Central memory CD4-positive, alpha-beta T cell (primary cell): ENCODE data around the gene SCARB1.
A peak's percentile ranks its signal among the peaks of the same experiment; 100 is the strongest.

Experiments used
- DNase-seq: peaks from one replicate; pipeline ENCODE4 v3.0.0; 2022

Gene SCARB1

DNA sequence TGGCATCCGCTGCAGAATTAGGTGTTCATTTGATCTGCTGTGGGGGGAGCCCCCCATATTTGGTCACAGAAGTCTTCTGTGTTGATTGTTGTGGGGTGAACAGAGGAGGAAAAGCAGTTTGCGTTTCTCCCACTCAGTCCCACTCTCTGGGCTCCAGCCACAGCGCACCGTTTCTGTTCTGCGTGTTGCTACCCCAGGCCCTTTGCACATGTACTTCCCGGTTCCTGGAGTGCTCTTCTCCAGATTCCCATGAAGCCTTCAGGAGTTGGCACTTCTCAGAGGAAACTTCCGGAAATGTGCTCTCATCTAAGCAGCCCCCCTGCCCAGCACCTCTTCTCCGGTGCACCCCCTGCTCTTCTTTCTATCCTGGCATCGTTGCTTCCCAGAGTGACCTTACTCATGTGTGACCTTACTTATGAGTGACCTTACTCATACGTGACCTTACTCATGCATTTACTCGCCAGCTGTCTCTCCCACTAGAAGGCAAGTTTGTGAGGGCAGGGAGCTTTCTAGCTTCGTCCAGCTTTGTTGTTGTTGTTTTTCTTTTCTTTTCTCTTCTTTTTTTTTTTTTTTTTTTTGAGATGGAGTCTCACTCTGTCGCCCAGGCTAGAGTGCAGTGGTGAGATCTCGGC lies 93.7 kb downstream of the SCARB1 start:
- no peak for DNase-seq

GRCh38 chr12:124769163-124769530 lies 94.5 kb downstream of the SCARB1 start:
- DNase-seq, result no peak

- no peak for DNase-seq
These were observed 95.1 kb downstream of the SCARB1 start for GRCh38 chr12:124768452-124769162.

GRCh38 chr12:124767066-124767821 lies 96.4 kb downstream of the SCARB1 start:
- DNase-seq, result peak; percentile 73

DNA sequence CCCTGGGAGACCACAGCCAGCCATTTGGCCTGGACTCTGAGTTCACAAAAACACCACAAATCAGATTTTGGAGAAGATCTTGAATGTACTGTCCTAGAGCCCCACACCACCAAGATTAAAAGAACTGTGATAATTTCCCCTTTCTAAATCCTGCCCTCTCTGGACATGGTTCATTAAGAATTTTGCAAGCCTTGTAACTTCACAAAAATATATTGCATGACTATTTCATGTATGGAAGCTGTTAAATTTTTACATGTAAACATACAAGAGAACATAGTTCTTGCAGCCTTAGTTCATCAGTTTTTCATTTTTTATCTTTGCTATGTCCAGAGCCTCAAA lies 97.0 kb downstream of the SCARB1 start:
- no peak for DNase-seq

DNA sequence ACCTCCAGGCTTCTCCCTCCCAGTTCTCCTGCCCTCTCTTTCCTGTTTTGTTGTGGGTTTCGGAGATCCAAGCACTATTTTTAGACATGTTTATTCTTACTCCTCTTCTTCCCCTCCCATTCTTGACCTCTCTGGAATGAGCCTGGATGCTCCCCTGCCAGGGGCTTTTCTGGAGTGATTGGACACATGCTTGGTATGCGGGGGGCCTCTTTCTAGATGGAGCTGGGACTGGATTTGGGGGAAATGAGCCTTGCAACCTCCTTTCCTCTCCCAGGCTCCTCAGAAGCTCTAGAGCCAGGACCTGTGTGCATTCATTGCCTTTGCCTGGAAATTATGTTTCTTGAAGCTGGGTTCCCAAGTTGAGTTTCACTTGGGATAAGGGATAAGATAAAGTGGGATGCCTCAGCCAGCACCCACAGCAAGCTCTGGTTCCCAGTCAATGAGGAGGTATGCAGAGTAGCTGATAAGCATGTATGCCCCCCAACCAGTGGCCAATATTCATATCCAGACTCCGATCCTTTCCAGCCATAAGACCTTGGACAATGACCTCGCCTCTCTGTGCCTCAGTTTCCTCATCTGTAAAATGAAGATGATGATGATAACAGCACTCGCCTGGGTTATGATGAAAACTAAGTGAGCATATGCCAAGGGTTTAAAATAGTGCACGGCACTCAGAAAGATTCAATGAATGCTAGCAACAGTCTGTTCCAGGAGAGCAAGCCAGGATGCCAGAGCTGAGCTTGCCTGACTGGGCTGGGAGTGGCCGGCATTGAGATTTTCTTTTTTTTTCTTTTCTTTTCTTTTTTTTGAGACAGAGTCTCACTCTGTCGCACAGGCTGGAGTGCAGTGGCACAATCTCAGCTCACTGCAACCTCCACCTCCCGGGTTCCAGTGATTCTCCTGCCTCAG lies 97.8 kb downstream of the SCARB1 start:
- DNase-seq, result no peak

DNA sequence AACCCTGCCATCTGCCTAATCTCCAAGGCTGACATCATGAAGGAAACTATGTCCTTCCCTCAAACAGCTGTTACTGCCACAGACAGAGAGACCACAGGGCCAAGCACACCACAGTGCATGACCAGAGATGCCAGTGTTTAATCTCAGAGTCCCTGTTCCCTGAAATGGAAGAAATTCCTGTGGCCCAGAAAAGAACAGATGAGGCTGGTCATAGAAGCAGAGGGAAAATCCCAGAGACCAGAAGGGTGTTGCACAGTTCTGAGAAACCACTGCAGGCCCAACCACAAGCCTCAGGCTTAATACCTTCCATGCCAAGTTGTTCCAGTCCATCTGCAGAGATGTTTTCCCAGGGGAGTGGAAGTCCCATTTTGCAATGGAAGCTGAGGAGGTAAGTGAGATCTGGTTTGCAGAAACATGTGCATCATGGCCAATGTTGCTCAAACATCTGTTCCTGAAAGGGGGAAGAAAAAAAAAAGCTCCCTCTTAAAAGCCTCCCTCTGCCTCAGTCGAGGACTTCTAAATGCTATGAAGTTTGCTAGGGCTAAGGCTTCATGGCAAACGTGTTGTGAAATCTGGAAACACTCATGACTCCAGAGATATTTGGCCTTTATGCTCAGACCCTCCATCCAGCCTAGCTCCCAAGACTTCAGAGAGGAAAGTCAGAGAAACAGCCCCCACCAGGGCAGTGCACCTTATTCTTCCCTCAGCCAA lies 98.6 kb downstream of the SCARB1 start:
- DNase-seq, result no peak

DNA sequence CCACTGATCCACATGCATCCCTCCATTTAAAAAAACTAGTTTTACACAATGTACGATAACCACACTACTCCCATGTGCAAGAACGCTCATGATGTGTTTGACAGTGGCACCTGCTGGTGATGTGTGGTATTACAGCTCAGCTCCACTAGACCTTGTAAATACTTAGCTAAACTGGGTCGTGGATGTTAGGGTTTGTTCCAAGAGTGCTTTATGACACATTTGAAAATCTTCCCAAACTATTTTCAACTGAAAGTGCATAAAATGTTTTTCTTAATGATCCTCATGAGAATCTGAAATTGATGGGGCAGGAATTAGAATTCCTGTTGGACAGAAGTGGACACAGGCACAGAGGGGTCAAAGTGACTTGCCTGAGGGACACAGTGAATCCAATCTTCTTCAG lies 99.2 kb downstream of the SCARB1 start:
- no peak for DNase-seq

DNA sequence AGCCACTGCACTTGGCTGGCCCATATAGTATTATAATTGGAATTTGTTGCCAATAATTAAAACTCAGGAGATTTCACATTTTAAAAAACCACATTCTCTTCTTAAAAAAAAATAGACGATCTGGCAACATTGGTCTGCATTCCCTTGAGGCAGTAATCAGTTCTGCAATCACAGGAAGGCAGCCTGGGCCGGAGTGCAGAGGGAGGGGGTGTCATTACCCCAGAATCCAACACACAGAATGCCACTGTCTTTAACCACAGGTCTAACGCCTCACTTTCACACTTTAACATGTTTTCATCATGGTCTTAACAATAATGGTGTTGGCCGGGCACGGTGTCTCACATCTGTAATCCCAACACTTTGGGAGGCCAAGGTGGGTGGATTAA lies 100.1 kb downstream of the SCARB1 start:
- no peak for DNase-seq

- DNase-seq, result no peak
These were observed 100.7 kb downstream of the SCARB1 start for GRCh38 chr12:124762791-124763593.

- no peak for DNase-seq
These were observed 101.3 kb downstream of the SCARB1 start for GRCh38 chr12:124762384-124762783.

GRCh38 chr12:124761871-124762270 lies 101.8 kb downstream of the SCARB1 start:
- DNase-seq, result no peak

DNA sequence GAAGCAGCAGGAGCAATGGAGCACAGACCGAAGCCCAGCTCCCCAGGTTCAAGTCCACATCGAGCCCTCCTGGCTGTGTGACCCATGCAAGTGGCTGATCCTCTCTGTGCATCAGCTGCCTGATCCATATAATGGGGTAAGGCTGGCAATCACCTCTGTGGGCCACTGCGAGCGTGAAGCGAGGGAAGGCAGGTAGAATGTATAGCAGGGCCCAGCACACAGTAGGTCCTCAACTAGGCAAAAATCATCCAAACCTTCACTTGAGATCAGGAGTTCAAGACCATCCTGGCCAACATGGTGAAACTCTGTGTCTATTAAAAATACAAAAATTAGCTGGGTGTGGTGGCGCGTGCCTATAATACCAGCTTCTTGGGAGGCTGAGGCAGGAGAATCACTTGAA lies 102.6 kb downstream of the SCARB1 start:
- no peak for DNase-seq

- no peak for DNase-seq
These were observed 103.1 kb downstream of the SCARB1 start for GRCh38 chr12:124760560-124760959.

DNA sequence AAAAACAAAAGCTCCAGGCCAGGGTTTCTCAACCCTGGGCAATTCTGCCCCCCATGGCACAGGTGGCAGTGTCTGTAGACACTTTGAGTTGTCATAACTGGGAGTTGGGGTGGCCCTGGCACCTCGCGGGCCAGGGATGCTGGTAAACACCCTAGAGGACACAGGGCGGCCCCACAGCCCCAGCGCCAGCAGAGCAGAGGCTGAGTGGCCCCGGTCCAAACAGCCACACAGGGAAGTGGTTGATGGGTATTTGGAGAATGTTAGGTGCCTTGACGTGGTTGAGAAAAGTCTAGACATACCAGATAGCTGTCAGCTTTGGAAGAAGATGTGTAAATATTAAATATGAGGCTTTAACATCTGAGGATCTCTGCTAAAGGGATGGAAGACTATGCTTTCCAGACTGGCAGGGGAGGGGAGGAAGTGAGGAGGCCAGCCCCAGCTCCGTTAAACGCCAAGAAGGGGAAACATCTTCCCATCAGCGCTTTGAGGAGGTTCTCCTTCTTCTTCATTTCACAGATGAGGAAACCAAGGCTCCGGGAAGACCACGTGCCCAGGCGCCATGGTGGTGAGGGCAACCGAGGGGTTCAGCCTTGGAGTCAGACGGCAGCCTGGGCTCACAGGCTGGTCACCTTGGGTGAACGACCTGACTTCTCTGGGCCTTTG lies 103.7 kb downstream of the SCARB1 start:
- no peak for DNase-seq

GRCh38 chr12:124758266-124759220 lies 105.1 kb downstream of the SCARB1 start:
- no peak for DNase-seq

- DNase-seq, result no peak
These were observed 106.3 kb downstream of the SCARB1 start for GRCh38 chr12:124757329-124757728.

- DNase-seq, result no peak
These were observed 106.9 kb downstream of the SCARB1 start for GRCh38 chr12:124756760-124757159.

DNA sequence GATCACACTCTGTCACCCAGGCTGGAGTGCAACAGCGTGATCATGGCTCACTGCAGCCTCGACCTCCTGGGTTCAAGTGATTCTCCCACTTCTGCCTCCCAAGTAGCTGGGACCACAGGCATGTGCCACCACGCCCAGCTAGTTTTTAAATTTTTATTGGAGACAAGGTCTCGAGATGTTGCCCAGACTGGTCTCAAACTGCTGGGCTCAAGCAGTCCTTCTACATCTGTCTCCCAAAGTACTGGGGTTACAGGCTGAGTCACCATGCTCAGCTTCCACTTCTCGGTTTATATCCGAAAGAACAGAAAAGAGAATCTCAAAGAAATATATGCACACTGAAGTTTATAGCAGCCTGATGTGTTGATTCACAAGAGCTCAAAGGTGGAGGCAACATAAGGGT lies 107.5 kb downstream of the SCARB1 start:
- no peak for DNase-seq

DNA sequence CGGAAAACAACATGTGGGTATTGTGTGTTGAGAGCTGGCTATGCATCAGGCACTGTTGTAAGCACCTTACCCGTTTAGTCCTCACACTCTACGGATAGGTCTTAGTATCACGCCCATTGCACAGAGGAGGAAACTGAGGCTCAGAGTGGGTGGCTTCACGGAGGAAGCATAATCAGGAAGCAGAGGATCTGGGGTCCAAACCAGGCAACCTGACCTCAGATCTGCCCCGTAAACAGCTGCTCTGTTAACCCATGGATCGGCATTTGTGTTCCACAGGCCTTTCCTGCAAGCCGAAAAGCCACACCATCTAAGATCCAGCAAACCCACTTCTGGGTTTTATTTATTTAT lies 107.9 kb downstream of the SCARB1 start:
- DNase-seq, result no peak
